ENCODE data around the gene DCC.

Gene DCC

GRCh38 chr18:52510139-52510538, 170.1 kb downstream of the DCC start:
- no peak for DNase-seq

- DNase-seq = no peak
These were observed 178.1 kb downstream of the DCC start for GRCh38 chr18:52518086-52518485.

- no peak for DNase-seq
These were observed 179.0 kb downstream of the DCC start for GRCh38 chr18:52519021-52519420.

GRCh38 chr18:52523566-52523965, 183.6 kb downstream of the DCC start:
- no peak for DNase-seq

GRCh38 chr18:52531836-52532235, 191.8 kb downstream of the DCC start:
- no peak for DNase-seq

GRCh38 chr18:52536039-52536438, 196.0 kb downstream of the DCC start:
- DNase-seq = no peak

GRCh38 chr18:52537261-52537660, 197.3 kb downstream of the DCC start:
- no peak for DNase-seq

- no peak for DNase-seq
These were observed 201.1 kb downstream of the DCC start for GRCh38 chr18:52541056-52541455.

GRCh38 chr18:52544086-52544485, 204.1 kb downstream of the DCC start:
- no peak for DNase-seq

- no peak for DNase-seq
These were observed 206.8 kb downstream of the DCC start for GRCh38 chr18:52546686-52547346.

- no peak for DNase-seq
These were observed 213.4 kb downstream of the DCC start for GRCh38 chr18:52553441-52553840.

- no peak for DNase-seq
These were observed 214.2 kb downstream of the DCC start for GRCh38 chr18:52554180-52554579.

GRCh38 chr18:52567360-52567759, 227.4 kb downstream of the DCC start:
- no peak for DNase-seq

- DNase-seq = no peak
These were observed 229.5 kb downstream of the DCC start for GRCh38 chr18:52569492-52569891.

GRCh38 chr18:52570975-52571374, 231.0 kb downstream of the DCC start:
- no peak for DNase-seq

GRCh38 chr18:52572036-52573000, 232.3 kb downstream of the DCC start:
- no peak for DNase-seq

- DNase-seq = no peak
These were observed 237.8 kb downstream of the DCC start for GRCh38 chr18:52577795-52578194.

GRCh38 chr18:52582061-52582460, 242.1 kb downstream of the DCC start:
- no peak for DNase-seq

GRCh38 chr18:52582516-52582915, 242.5 kb downstream of the DCC start:
- DNase-seq = no peak

- no peak for DNase-seq
These were observed 248.9 kb downstream of the DCC start for GRCh38 chr18:52588931-52589330.

- DNase-seq = peak; percentile 65
These were observed 256.9 kb downstream of the DCC start for GRCh38 chr18:52596748-52597435.

GRCh38 chr18:52598921-52599320, 258.9 kb downstream of the DCC start:
- DNase-seq = no peak

- no peak for DNase-seq
These were observed 262.8 kb downstream of the DCC start for GRCh38 chr18:52602820-52603219.

- DNase-seq = no peak
These were observed 265.3 kb downstream of the DCC start for GRCh38 chr18:52605345-52605744.
